Activated naive CD4-positive, alpha-beta T cell treated with anti-CD3 and anti-CD28 coated beads, Interleukin-2, amount 50 U/mL, for 72 hours (primary cell): Measurements from ENCODE around the gene ZNRD2. TPM values are rescaled to one million over a fixed set of nuclear protein-coding genes. Genes with fewer than 3 reads are reported as not detected.
A peak's percentile ranks its signal among the peaks of the same experiment; 100 is the strongest.
"Not testable (repeated sequence)": the region's sequence is repeated elsewhere in the genome, so short reads cannot be mapped to it uniquely, and the experiment has no call there.

Experiments
- ATAC-seq, 2 donors: fragments of 150-1000 bp; cut with Tn5 transposase; 2 replicates each; pipeline ENCODE4 v1.10.0; 2021; ENCODE audit warnings: mild to moderate bottlenecking in 2 of 2, moderate library complexity in 2 of 2
- DNase-seq, 2 donors: peaks; one replicate each; pipeline ENCODE4 v3.0.0; 2021 to 2022; ENCODE audit warnings: low spot score in 2 of 2
- H3K27ac Mint-ChIP-seq, 2 donors: one replicate each; pipeline ENCODE4 v1.8.0; 2022; ENCODE audit warnings: mild to moderate bottlenecking in 2 of 2, mixed read lengths in 2 of 2
- H3K36me3 Mint-ChIP-seq, 2 donors: one replicate each; pipeline ENCODE4 v1.8.0; 2022; ENCODE audit warnings: mixed read lengths in 2 of 2
- H3K9me3 Mint-ChIP-seq, 2 donors: one replicate each; pipeline ENCODE4 v1.8.0; 2022; ENCODE audit warnings: mixed read lengths in 2 of 2
- total RNA-seq, 2 donors: library from RNA; stranded (reverse); gene quantifications; one replicate each; pipeline ENCODE4 v1.2.3, GENCODE V29; 2022

ZNRD2 gene
- total RNA-seq, 2 donors from 2014 or later, result 35.9 to 44.3 TPM

DNA sequence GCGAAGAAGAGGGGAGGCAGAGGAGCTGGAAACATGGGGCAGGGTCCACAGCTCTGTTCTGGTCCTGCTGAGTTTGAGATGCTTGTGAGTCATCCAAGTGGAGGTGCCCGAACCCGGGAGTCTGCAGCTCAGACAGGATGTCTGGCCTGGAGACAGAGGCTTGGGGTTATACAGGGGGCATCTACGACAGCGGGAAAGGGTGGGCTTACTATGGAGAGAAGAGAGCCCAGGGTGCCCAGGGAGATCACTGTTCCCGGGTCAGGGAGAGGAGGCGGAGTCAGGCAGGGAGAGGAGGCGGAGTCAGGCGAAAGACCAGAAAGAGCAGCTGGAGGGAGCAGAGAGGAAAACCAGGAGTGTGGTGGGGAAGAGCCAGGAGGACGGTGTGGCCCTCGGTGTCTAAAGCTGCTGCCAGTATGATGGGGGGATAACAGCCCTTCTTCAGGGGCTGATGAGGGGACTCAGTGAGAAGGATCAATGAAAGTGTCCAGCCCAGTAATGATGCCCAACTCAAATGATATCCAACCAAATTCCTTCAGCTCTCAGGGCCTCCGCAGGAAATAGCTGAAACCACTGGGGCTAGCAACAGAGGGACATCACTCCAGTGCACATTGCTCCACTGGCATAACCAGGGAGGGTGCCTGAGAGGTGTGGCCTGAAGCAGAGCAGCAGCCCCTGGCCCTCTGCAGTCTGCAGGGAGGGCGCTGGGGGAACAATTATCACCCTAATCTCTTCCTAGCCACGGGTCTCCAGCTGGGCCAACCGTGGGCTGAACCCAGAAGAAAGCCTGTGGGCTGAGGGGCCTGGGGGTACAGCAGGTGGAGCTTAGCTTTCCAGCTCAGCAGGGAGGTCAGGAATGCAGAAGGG, 9.5 kb upstream of the ZNRD2 start:
- Mint-ChIP-seq H3K9me3 (no peaks in the 10 kb centered on the region), H3K36me3 (no peaks in the 10 kb centered on the region), H3K27ac (peak overlapping the region in 1 of 2 donors; percentile 38)
- ATAC-seq (no peak), DNase-seq (no peak)

DNA sequence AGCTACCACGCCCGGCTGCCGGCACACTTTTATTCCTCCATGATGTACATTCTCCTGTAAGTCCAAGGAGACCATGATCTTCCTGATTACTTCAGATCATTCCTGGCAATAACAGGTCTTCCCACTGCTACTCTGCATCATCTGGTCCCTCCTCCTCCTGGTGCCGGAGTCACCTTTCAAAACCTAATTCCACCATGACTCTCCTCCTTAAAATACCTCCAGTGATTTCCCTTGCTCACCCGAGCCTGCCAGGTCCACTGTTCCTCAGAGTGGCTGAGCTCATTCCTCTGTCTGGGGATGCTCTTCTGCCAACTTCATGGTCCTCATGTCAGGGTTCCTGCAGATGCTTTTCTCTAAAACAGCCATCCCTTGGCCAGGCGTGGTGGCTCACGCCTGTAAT, 8.3 kb upstream of the ZNRD2 start:
- Mint-ChIP-seq H3K27ac (no peak overlapping the region), H3K9me3 (no peaks in the 10 kb centered on the region), H3K36me3 (no peaks in the 10 kb centered on the region)
- no peak for DNase-seq
- ATAC-seq, result no peak

DNA sequence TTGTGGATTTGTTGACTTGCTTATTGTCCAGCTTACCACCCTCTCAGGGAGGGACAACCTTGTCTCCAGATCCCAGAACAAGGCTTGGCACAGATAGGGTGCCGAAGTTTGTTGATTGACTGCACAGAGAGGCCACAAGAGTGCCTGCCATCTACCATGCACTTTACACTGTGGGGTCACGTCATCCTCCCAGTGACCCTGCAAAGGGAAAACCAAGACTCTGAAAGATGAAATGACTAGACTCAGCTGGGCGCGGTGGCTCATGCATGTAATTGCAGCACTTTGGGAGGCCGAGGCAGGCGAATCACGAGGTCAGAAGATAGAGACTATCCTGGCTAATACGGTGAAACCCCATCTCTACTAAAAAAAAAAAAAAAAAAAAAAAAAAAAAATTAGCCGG, 7.5 kb upstream of the ZNRD2 start:
- Mint-ChIP-seq H3K27ac (peak overlapping the region in 1 of 2 donors; percentile 16), H3K36me3 (no peaks in the 10 kb centered on the region), H3K9me3 (no peaks in the 10 kb centered on the region)
- DNase-seq (no peak), ATAC-seq (no peak)

DNA sequence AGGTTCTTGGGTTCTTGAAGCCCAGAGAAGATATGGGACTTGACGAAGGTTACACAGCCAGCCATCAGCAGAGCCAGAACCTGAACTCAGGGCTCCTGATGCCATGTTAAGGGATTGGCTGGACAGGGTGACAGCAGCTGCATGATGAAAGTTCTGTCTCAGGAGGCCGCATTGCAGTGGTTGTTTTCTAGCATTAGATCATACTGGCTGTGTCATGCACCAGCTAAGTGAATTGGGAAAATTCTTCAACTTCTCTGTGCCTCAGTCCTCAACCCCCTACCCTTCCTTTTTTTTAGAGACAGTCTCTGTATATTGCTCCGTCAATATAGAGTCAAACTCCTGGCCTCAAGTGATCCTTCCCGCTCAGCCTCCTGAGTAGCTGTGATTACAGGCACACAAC, 6.7 kb upstream of the ZNRD2 start:
- ATAC-seq (no peak), DNase-seq (no peak)
- H3K36me3 Mint-ChIP-seq, result no peaks in the 10 kb centered on the region
- H3K9me3 Mint-ChIP-seq, result no peaks in the 10 kb centered on the region
- H3K27ac Mint-ChIP-seq, result peak overlapping the region in 1 of 2 donors; percentile 16

DNA sequence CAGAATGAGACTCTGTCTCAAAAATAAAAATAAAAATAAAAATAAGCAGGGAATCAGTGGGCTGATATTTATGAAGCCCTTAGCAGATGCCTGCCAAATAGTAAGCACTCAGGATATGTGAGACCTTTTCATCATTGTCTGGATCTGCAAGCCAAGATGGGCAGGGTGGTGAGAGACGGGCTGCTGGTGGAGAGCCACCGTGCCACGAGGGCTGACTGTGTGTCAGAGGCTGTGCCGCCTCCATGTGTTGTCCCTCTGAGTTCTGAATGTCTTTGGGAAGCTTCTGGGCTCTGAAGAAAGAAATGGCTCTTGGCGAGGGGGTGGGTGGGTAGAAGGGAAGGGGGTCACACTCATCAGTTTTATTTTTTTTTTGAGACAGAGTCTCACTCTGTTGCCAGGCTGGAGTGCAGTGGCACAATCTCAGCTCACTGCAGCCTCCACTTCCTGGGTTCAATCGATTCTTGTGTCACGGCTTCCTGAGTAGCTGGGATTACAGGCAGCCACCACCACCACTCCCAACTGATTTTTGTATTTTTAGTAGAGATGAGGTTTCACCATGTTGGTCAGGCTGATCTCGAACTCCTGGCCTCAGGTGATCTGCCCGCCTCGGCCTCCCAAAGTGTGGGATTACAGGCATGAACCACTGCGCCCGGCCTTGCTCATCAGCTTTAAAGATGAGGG, 5.3 kb upstream of the ZNRD2 start:
- not testable (repeated sequence) for H3K36me3 Mint-ChIP-seq, H3K9me3 Mint-ChIP-seq, DNase-seq
- peak in 1 of 2 donors; percentile 13 for ATAC-seq
- peak overlapping the region; percentile 89 to 97 for H3K27ac Mint-ChIP-seq

DNA sequence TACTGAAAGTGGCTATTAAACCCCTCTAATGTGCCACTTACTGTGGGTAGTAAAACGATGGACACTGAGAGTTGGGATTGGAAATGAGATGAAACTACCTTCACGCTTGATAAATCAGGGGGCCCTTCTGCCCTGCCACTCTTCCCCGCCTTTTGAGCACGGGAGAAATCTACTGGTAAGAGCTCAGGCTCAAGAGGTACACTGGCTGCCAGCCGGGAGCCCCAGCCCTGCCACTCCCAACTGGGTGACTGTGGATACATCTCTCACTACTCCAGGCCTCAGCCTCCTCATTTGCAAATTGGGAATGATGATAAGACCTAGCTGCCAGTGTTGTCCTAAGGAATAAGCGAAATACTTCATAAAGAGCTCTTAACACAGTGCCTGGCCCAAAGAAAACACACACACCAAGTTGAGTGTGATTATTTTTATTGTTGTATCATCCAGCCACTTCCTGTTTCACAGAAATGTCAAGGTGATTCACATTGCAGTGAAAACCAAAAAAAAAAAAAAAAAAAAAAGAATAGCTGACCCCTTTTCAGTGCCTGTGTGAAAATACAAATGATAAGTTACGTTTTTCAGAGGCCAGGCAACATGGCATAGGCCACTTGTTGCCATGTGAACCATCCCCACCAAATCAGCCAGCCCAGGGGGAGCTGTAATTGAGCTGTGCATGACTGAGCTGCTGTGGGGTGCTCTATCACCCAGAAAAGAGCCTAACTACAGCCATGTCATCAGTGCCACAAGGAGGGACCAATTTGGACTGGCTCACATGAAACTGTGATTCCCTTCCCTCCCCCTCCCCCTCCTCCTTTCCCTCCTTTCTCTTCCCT, 4.4 kb upstream of the ZNRD2 start:
- Mint-ChIP-seq H3K9me3 (no peaks in the 10 kb centered on the region), H3K27ac (peak overlapping the region; percentile 89 to 97), H3K36me3 (peaks cover 14 to 16% of the 10 kb centered on the region in 2 donors)
- peak in 1 of 2 donors; percentile 9 for ATAC-seq
- no peak for DNase-seq

DNA sequence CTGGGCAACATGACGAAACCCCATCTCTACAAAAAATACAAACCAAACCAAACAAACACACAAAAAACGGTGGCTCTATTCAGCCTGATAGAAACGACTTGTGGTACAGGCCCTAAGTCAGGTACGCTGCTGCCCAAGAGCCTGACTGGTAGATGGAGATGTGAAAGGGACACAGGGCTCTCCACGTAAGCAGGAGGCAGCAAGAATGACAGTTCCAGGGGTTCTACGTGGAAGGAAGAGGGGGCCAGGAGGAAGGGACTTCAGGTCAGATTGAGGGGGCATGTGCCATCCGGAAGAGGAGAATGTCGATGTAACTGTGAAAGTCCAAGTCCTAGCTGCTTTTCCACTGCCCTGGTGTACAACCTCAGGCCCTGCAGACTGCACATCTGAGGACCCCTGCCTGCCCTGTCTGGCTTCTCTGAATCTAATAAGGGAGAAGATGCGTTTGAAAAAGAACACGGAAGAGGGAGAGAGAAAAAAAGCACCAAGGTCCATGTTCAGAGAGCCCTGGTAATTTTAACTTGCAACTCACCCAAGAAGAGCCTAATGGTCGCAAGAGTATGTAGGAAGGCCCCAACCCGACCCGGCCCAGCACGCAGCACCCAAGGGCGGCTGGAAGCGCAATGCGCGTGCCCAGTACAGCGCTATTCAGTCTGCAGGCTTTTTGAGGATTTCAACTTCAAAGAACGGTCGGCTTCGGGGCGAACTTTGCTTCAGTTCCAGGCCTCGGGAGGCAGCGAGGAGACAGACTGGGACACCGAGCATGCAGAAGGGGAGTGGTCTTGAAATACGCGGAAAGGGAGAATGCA, 909 bp upstream of the ZNRD2 start:
- Mint-ChIP-seq H3K36me3 (peaks cover 20 to 31% of the 10 kb centered on the region in 2 donors), H3K27ac (peak overlapping the region; percentile 96), H3K9me3 (no peaks in the 10 kb centered on the region)
- DNase-seq (no peak), ATAC-seq (peak; percentile 23 to 27)

DNA sequence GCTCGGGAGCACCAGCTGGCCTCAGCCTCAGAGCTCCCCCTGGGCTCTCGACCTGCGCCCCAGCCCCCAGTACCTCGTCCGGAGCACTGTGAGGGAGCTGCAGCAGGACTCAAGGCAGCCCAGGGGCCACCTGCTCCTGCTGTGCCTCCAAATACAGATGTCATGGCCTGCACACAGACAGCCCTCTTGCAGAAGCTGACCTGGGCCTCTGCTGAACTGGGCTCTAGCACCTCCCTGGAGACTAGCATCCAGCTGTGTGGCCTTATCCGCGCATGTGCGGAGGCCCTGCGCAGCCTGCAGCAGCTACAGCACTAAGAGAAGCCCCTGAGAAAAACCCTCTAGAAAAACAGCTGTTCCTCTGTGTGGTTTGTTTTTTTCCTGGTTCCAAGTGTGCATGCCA, 1.1 kb downstream of the ZNRD2 start:
- ATAC-seq (no peak), DNase-seq (no peak)
- H3K27ac Mint-ChIP-seq, result peak overlapping the region; percentile 66 to 68
- peaks cover 21 to 31% of the 10 kb centered on the region in 2 donors for H3K36me3 Mint-ChIP-seq
- H3K9me3 Mint-ChIP-seq, result no peaks in the 10 kb centered on the region

DNA sequence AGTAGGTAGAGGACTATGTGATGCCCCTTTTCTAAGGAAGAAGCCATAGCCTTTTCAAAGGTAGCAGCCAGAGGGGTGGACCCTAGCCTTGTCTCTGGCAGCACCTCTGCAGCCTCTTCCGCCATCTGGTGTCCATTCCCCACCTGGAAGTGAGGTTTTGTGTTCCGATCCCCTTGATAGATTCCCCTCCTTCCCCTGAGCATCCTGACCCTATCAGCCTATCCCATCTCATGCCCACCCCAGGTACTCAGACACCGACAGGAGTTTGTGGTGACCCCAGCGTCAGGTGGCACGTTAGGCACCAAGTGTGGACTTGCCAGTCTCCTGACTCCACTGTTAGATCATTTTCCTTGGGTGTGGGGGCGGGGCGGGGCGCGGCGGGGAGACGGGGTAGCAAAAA, 1.7 kb downstream of the ZNRD2 start:
- Mint-ChIP-seq H3K27ac (peak overlapping the region; percentile 66 to 97), H3K36me3 (peaks cover 25 to 31% of the 10 kb centered on the region in 2 donors), H3K9me3 (no peaks in the 10 kb centered on the region)
- DNase-seq (no peak), ATAC-seq (no peak)

DNA sequence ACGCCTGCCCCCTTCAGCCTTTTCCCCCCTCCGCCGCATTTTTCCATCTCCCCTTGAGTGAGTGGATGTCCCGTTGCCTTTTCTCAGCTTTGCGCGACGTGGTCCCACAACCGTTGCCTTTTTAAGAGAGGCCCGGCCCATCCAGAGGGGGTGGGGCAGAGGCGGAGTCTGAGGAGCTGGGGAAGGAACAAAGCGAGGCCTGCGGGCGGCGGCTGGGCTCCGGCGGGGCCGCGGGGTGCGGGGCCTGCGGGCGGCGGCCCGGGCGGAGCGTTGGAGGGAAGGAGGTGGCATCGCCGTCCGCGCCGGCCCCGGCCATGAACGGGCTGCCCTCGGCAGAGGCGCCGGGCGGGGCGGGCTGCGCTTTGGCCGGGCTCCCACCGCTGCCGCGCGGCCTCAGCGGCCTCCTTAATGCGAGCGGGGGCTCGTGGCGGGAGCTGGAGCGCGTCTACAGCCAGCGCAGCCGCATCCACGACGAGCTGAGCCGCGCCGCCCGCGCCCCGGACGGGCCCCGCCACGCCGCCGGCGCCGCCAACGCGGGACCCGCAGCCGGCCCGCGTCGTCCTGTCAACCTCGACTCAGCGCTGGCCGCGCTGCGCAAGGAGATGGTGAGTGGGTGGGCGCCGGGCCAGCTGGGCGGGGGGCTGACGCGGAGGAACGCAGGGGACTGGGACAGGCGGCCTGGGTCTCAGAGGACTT, 2.2 kb downstream of the ZNRD2 start, which contains the start of gene FAM89B:
TSS of gene FAM89B (plus strand) at position 183 of the 696 bp plus-strand sequence. CDS start at position 315, 132 bp downstream.
- peak in 1 of 2 donors; percentile 20 for ATAC-seq
- DNase-seq, result peak; percentile 81 to 92
- H3K27ac Mint-ChIP-seq, result peak within 1 kb of the TSS; percentile 87 to 97

DNA sequence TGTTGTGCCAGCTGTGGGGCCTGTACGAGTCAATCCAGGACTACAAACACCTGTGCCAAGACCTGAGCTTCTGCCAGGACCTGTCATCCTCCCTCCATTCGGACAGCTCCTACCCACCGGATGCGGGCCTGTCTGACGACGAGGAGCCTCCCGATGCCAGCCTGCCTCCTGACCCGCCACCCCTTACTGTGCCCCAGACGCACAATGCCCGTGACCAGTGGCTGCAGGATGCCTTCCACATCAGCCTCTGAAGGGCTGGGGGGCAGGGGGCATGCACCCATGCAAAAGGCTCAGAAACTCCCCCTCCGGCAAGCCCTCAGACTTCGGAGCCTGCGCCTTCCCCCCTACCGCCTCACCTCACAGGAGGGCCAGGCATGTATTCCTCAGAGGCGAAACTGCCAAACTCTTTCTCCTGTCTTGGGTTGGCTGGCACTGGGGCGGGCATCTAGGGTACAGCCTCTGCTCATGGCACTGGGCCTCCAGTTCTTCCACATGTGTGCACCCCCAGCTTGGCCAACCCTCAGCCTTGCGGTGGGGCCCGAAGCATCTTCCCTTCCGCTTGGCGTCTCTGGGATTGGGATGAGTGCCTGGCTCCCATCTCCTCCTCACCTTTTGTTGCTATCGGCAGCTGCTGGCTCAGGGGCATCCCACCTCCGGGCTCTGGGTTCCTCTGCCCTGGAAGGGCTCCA, 3.3 kb downstream of the ZNRD2 start:
- no peak for ATAC-seq
- H3K9me3 Mint-ChIP-seq, result no peaks in the 10 kb centered on the region
- H3K36me3 Mint-ChIP-seq, result peaks cover 34 to 36% of the 10 kb centered on the region in 2 donors
- DNase-seq, result no peak
- peak overlapping the region; percentile 87 to 93 for H3K27ac Mint-ChIP-seq

More for the DNA sequence above, 2.2 kb downstream of the ZNRD2 start, which contains the start of gene FAM89B:
- Mint-ChIP-seq H3K36me3 (peaks cover 25 to 31% of the 10 kb centered on the region in 2 donors), H3K9me3 (no peaks in the 10 kb centered on the region)

DNA sequence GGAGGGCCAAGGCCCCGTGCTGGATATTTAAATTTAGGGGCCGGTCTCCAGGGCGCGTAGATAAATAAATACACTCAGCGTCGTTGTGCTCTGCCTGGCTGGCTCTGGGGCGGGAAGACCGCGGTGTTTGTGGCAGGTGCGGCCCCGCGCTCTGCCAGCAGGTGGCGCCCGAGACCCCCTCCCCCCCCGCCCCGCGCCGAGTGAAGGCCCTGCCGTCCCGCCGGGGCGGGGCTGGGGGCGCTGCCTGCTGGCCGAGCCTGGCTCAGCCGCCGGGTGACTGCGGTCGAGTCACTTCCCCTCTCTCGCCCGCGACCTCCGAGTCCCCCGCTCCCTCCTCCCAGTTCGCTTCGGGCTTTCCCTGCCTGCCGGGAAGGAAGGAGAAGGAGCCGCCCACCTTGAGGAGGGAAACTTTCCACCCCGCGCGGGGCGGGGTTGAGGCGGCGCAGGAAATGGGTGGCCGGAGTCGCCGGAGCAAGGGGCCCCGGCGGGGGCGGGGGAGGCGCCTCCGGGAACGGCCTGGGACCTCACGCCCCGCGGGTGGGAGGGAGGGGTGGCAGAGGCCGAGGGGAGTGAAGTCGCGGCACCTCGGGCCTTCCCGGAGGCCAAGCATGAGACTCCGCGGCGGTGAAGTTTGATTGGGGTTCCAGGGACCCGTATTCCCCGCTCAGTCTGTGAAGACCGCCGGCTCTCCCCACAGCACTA, 4.0 kb downstream of the ZNRD2 start:
- Mint-ChIP-seq H3K36me3 (peaks cover 31 to 32% of the 10 kb centered on the region in 2 donors), H3K9me3 (no peaks in the 10 kb centered on the region), H3K27ac (peak overlapping the region; percentile 92 to 93)
- DNase-seq (peak; percentile 91 to 97), ATAC-seq (peak; percentile 30 to 54)

DNA sequence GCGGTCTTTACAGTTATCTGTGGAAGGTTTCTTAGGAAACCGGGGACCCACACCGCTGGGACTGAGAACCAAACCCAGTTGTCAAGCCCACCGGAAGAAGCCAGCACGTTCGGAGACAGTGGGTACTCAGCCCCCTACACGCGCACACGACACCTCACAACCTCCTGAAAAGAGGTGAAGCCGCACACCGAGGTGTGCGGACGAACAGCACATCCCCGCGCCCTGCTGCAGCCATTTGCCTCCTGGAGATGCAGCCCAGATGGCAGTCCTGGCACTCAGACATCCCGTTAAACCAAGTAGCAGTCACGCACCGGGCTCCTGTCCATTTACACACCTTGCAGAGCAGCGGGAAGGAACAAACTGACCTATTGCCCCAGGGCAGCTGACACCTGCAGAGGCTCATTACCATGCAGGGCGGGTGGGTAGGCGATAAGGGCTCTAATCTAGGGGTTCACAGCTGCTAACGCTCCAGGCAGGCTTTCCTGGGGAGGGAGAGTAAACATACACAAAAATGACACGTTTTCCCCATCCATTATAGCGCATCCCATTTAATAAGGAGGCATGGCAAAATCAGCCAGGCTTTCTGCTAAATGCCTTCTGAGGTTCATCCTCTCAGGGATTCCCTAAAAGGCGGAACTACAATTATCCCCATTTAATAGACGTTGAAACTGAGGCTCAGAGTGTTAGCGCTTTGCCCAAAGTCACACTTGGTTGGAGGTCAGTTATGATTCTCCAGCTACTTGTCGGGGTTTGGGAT, 4.7 kb downstream of the ZNRD2 start:
- ATAC-seq, result peak in 1 of 2 donors; percentile 8
- H3K27ac Mint-ChIP-seq, result peak overlapping the region; percentile 92 to 93

More for the DNA sequence above, 4.7 kb downstream of the ZNRD2 start:
- Mint-ChIP-seq H3K9me3 (no peaks in the 10 kb centered on the region), H3K36me3 (peaks cover 30 to 31% of the 10 kb centered on the region in 2 donors)
- DNase-seq, result peak in 1 of 2 donors; percentile 42
